Thyroid gland (tissue), 4 donors: ENCODE measurements around the gene PTPN4. TPM values are rescaled to one million over a fixed set of nuclear protein-coding genes. Genes with fewer than 3 reads are reported as not detected.

ENCODE experiments used
- DNase-seq, 2 donors: peaks; one replicate each; pipeline ENCODE4 v3.0.0-alpha.2; 2019
- H3K27ac ChIP-seq, 3 donors: fragments of 200-600 bp; sonication (generic); 1 replicate in 2 of 3; 2 replicates in 1 of 3; pipeline ENCODE4 v1.5.1; 2016 to 2019; ENCODE audit warnings: mild to moderate bottlenecking in 1 of 3, moderate library complexity in 1 of 3
- H3K27me3 ChIP-seq: fragments of 200-600 bp; sonication (generic); one replicate; pipeline ENCODE4 v1.5.1; 2019
- H3K36me3 ChIP-seq, 2 donors: fragments of 200-600 bp; sonication (generic); one replicate each; pipeline ENCODE4 v1.5.1; 2016 to 2019
- H3K4me1 ChIP-seq, 2 donors: fragments of 200-600 bp; sonication (generic); one replicate each; pipeline ENCODE4 v1.5.1; 2017 to 2019
- H3K4me3 ChIP-seq, 3 donors: fragments of 200-600 bp; sonication (generic); replicated peaks in 1 of 3; 1 replicate in 2 of 3; 2 replicates in 1 of 3; pipeline ENCODE4 v1.5.1; 2016; ENCODE audit warnings: mild to moderate bottlenecking in 1 of 3
- H3K9me3 ChIP-seq: fragments of 200-600 bp; sonication (generic); one replicate; pipeline ENCODE4 v1.5.1; 2017
- POLR2A ChIP-seq, 2 donors: fragments of 450-650 bp; IDR thresholded peaks; one replicate each; pipeline ENCODE4 v1.6.1; 2017; ENCODE audit warnings: antibody characterized with exemption in 2 of 2, mild to moderate bottlenecking in 2 of 2, moderate library complexity in 1 of 2
- WGBS, 2 donors: methylation state at CpG; one replicate each; pipeline ENCODE4 v1.1.5; 2017; 5-methylcytosine and 5-hydroxymethylcytosine counted together
- intact Hi-C: fragments of 100-400 bp; cut with DNase I; formaldehyde crosslinking; loops from one replicate; pipeline ENCODE4 v1.15.1; 2023
- total RNA-seq, 4 donors: library from RNA; depleted of rRNA; stranded (reverse); fragments of >200 nt; gene quantifications; one replicate each; pipeline ENCODE4 v1.2.3, GENCODE V29; 2016
- TF ChIP-seq, protein P1 (sequence below), 6 experiments: fragments of 200-600 bp in 3 of 6; fragments of 450-650 bp in 3 of 6; sonication (generic) in 3 of 6; IDR thresholded peaks; one replicate each; pipeline ENCODE4 v1.5.1; 2016 to 2019; ENCODE audit warnings: antibody characterized with exemption in 6 of 6, mild to moderate bottlenecking in 2 of 6, inconsistent platforms in 1 of 6, moderate library complexity in 1 of 6

Gene PTPN4
- total RNA-seq, 4 donors from 2014 or later = 79.1 to 131 (median 114) TPM

DNA sequence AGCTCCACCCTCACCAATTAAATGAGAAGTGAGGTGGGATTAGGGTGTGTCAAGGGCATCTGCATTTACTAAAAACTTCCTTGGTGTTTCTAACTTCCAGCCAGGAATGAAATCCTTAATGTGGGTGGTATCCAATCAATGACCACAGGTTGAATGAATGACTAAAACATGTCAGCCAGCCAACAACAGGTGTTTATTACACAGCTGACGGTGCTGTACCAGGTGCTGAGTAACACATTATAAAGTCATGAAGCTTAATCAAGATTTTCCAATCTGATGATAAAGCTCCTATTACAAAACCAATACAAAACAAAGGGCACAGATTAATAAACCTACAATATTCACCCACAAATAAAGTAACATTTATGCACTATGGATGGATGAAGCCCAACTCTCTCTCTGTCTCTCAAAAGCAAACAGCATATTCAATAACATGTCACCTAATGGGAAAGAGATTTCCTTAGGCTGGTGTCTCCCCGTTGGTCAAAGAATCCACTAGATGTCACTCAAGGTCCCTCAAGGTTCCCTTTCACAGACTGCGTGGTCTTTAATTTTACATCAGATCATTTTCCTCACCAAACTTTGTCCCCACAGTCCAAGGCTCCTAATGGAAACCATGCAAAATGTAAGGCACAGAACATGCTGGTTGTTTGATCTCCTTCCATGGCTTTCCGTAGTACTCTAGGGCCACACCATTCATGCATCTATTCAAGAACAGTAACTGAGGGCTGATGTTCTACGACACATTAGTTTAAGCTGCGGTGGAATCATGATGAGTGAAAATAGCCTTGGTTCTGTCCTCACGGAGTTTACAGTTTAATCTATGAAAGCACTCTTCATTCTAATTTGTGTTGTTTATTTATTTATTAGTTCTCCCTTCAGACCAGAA, 6.4 kb upstream of the PTPN4 start:
- peaks cover 9 to 17% of the 10 kb centered on the region in 2 donors for H3K4me1 ChIP-seq
- DNase-seq = no peak
- no peaks in the 10 kb centered on the region for H3K9me3 ChIP-seq
- H3K27ac ChIP-seq = no peak overlapping the region
- H3K36me3 ChIP-seq = no peaks in the 10 kb centered on the region
- intact Hi-C loops = loop anchor here (5.0 to 10.0 kb wide), 2 partner anchors 72 to 424 kb away; no protein-coding TSS in a partner anchor
- H3K4me3 ChIP-seq = no peak overlapping the region
- H3K27me3 ChIP-seq = no peaks in the 10 kb centered on the region
- 58 to 60% methylated on average over 7 of the region's 7 CpGs for WGBS, 2 donors
- no peak for TF ChIP-seq POLR2A (IDR thresholded peaks at IDR 0.05)
- TF ChIP-seq, protein P1, sequence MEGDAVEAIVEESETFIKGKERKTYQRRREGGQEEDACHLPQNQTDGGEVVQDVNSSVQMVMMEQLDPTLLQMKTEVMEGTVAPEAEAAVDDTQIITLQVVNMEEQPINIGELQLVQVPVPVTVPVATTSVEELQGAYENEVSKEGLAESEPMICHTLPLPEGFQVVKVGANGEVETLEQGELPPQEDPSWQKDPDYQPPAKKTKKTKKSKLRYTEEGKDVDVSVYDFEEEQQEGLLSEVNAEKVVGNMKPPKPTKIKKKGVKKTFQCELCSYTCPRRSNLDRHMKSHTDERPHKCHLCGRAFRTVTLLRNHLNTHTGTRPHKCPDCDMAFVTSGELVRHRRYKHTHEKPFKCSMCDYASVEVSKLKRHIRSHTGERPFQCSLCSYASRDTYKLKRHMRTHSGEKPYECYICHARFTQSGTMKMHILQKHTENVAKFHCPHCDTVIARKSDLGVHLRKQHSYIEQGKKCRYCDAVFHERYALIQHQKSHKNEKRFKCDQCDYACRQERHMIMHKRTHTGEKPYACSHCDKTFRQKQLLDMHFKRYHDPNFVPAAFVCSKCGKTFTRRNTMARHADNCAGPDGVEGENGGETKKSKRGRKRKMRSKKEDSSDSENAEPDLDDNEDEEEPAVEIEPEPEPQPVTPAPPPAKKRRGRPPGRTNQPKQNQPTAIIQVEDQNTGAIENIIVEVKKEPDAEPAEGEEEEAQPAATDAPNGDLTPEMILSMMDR (IDR thresholded peaks at IDR 0.05) = peak in 5 of 6 experiments; percentile 21 to 71 (median 61)

DNA sequence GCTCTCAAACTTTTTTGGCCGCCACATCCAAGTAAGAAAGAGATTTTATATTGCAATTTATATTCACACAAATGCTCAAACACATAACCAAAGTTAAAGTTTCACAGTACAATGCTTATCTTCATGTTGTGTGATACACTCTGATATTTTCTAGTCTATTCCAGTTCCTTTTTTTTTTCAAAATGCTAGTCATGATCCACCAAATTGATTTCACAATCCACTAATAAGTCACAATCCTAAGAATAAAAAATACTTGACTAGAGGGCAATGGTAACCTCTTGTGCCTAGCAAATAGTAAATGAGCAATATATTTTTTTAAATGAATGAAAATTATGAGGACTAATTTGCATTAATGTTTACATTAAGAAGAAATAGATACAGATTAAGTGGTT, 5.8 kb upstream of the PTPN4 start:
- no peaks in the 10 kb centered on the region for H3K27me3 ChIP-seq
- no peak for DNase-seq
- H3K4me1 ChIP-seq = peaks cover 7 to 17% of the 10 kb centered on the region in 2 donors
- WGBS, 2 donors = 94 to 96% methylated on average over 1 of the region's 1 CpG
- no peak overlapping the region for H3K4me3 ChIP-seq
- H3K9me3 ChIP-seq = no peaks in the 10 kb centered on the region
- H3K36me3 ChIP-seq = no peaks in the 10 kb centered on the region
- TF ChIP-seq, protein P1 (IDR thresholded peaks at IDR 0.05) = no peak
- TF ChIP-seq POLR2A (IDR thresholded peaks at IDR 0.05) = no peak
- intact Hi-C loops = loop anchor here (5.0 to 10.0 kb wide), 2 partner anchors 71 to 423 kb away; no protein-coding TSS in a partner anchor
- H3K27ac ChIP-seq = no peak overlapping the region

DNA sequence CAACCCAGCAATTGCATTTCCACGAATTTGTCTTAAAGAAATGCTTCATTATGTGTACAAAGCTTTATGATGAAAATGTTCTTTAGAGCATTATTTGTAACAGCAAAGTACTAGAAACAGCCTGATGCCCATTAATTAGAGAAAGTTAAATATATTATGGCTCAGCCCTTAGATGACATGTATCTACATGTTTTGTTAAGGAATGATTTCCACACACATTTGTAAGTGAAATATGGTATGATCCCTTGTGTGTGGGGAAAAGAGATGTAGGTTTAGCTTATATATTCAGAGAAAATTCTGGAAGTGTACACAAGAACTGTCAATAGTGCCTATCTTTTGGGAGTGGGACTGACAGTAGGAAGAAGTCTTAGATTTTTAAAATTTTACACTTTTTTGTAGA, 3.8 kb upstream of the PTPN4 start:
- intact Hi-C loops = loop anchor here (10.0 kb wide), 1 partner anchor 69 kb away; no protein-coding TSS in a partner anchor

DNA sequence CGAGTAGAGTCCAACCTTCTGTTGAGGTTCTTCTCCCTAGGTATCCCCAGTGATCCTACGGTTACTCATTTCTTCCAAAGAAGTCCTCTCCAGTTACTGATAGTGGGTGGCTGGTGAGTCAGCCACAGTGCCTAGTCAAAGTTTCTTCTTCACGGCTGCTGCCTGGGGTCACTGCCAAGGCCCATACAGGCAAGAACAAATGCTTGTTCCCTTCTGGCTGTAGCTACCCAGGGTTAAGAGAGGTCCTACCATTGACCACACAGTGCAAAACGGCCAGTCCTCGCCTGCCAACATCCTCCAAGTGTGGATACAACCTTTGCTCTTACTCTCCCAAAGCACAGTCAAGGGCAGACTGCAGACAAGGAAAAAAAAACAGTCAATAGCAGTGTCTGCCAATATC, 2.9 kb upstream of the PTPN4 start:
- H3K4me1 ChIP-seq = peaks cover 7 to 17% of the 10 kb centered on the region in 2 donors
- H3K36me3 ChIP-seq = no peaks in the 10 kb centered on the region
- intact Hi-C loops = loop anchor here (10.0 kb wide), 1 partner anchor 68 kb away; no protein-coding TSS in a partner anchor
- TF ChIP-seq POLR2A (IDR thresholded peaks at IDR 0.05) = peak in 1 of 2 donors; percentile 13
- TF ChIP-seq, protein P1 (IDR thresholded peaks at IDR 0.05) = no peak
- H3K27me3 ChIP-seq = no peaks in the 10 kb centered on the region
- peak; percentile 88 for DNase-seq
- 20 to 35% methylated on average over 5 of the region's 5 CpGs for WGBS, 2 donors
- no peak overlapping the region for H3K4me3 ChIP-seq
- H3K9me3 ChIP-seq = no peaks in the 10 kb centered on the region
- H3K27ac ChIP-seq = peak overlapping the region; percentile 56 to 95 (median 60)

More for the DNA sequence above, 3.8 kb upstream of the PTPN4 start:
- TF ChIP-seq, protein P1 (IDR thresholded peaks at IDR 0.05) = no peak
- no peak for TF ChIP-seq POLR2A (IDR thresholded peaks at IDR 0.05)
- no peak for DNase-seq
- no peaks in the 10 kb centered on the region for H3K27me3 ChIP-seq
- peak overlapping the region in 1 of 3 donors; percentile 95 for H3K27ac ChIP-seq
- peaks cover 7 to 17% of the 10 kb centered on the region in 2 donors for H3K4me1 ChIP-seq
- H3K9me3 ChIP-seq = no peaks in the 10 kb centered on the region
- WGBS, 2 donors = 85 to 89% methylated on average over 1 of the region's 1 CpG
- H3K4me3 ChIP-seq = no peak overlapping the region
- H3K36me3 ChIP-seq = no peaks in the 10 kb centered on the region
